Transverse colon (tissue), 4 donors: Measurements from ENCODE around the gene TRA2B. TPM values are rescaled to one million over a fixed set of nuclear protein-coding genes. Genes with fewer than 3 reads are reported as not detected.

Experiments used
- DNase-seq: peaks from one replicate; pipeline ENCODE4 v3.0.0-alpha.2; 2019
- H3K27ac ChIP-seq, 4 donors: fragments of 200-600 bp; sonication (generic); 2 replicates each; pipeline ENCODE4 v1.5.1; 2016 to 2018; ENCODE audit warnings: inconsistent platforms in 4 of 4
- H3K27me3 ChIP-seq: fragments of 200-600 bp; sonication (generic); 2 replicates; pipeline ENCODE4 v1.5.1; 2017; ENCODE audit warnings: inconsistent platforms
- H3K36me3 ChIP-seq, 4 donors: fragments of 200-600 bp; sonication (generic); 2 replicates each; pipeline ENCODE4 v1.5.1; 2017 to 2019; ENCODE audit warnings: inconsistent platforms in 4 of 4
- H3K4me1 ChIP-seq, 4 donors: fragments of 200-600 bp; sonication (generic); 2 replicates each; pipeline ENCODE4 v1.5.1; 2017 to 2020; ENCODE audit warnings: inconsistent platforms in 4 of 4
- H3K4me3 ChIP-seq, 4 donors: fragments of 200-600 bp; sonication (generic); 1 replicate in 1 of 4; 2 replicates in 3 of 4; pipeline versions ENCODE4 v1.5.1 to v1.6.1; 2017 to 2019; ENCODE audit warnings: inconsistent platforms in 4 of 4
- H3K9me3 ChIP-seq, 2 donors: fragments of 200-600 bp; sonication (generic); 2 replicates each; pipeline ENCODE4 v1.5.1; 2017 to 2019; ENCODE audit warnings: inconsistent platforms in 2 of 2
- EP300 ChIP-seq: sonication (generic); formaldehyde crosslinking; IDR thresholded peaks from one replicate; pipeline ENCODE4 v1.6.1; 2017; ENCODE audit warnings: antibody characterized with exemption, low read depth
- POLR2A ChIP-seq: fragments of 450-650 bp; IDR thresholded peaks from one replicate; pipeline ENCODE4 v1.6.1; 2016; ENCODE audit warnings: antibody characterized with exemption, mild to moderate bottlenecking, moderate library complexity
- POLR2AphosphoS5 ChIP-seq, 3 donors: sonication (generic); formaldehyde crosslinking; IDR thresholded peaks; one replicate each; pipeline ENCODE4 v1.6.1; 2016; ENCODE audit warnings: antibody characterized with exemption in 3 of 3
- WGBS, 2 donors: methylation state at CpG; one replicate each; pipeline ENCODE4 v1.1.5; 2018; ENCODE audit warnings: low coverage in 1 of 2; 5-methylcytosine and 5-hydroxymethylcytosine counted together
- in situ Hi-C, 4 donors: fragments of 200-750 bp; cut with MboI; loops; one replicate each; pipeline versions ENCODE4 v1.15.0 to v1.15.1; 2017; ENCODE audit warnings: low sequenced_read_pairs in 3 of 4, low pct_ligation_motif_present in 1 of 4, low pct_unique_long_range_greater_than_20kb in 1 of 4
- intact Hi-C: fragments of 100-400 bp; cut with DNase I; formaldehyde crosslinking; loops from one replicate; pipeline ENCODE4 v1.15.1; 2023; ENCODE audit warnings: low total_unique reads
- total RNA-seq, 4 donors: library from RNA; depleted of rRNA; stranded (reverse); fragments of >200 nt; gene quantifications; one replicate each; pipeline ENCODE4 v1.1.0, GENCODE V29; 2016
- TF ChIP-seq, protein P1 (sequence below), 5 experiments: fragments of 200-600 bp in 3 of 5; fragments of 450-650 bp in 2 of 5; sonication (generic) in 3 of 5; IDR thresholded peaks; 1 replicate in 2 of 5; 2 replicates in 3 of 5; pipeline ENCODE4 v1.5.1; 2016 to 2017; ENCODE audit warnings: antibody characterized with exemption in 5 of 5, inconsistent platforms in 3 of 5, mild to moderate bottlenecking in 2 of 5, moderate library complexity in 1 of 5

TRA2B gene
- total RNA-seq, 4 donors from 2014 or later: 69.1 to 154 (median 92.6) TPM

DNA sequence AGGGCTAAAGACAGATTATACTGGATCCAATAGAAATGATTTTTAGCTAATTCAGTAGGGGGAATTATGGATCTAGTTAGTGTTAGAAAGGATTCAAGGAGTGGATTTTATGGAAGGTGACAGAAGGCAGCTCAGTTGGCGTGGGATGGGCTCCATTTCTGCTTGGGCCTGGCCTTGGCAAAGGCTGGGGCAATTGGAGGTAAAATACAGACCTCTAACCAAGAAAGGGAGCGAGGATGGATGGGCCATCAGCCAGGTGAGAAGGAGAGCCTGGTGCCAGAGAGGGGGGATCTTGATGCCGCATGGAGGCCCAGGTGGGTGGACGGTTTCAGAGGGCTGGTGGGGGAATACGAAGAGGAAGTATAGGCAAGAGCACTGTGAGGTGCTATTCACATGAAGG lies 40.7 kb upstream of the TRA2B start:
- Histone ChIP-seq H3K36me3 (peaks cover 0 to 4% (median 1%) of the 10 kb centered on the region in 4 donors), H3K4me3 (no peak overlapping the region), H3K27me3 (no peaks in the 10 kb centered on the region), H3K4me1 (peaks cover 0 to 1% (median 0%) of the 10 kb centered on the region in 4 donors), H3K27ac (no peak overlapping the region), H3K9me3 (no peaks in the 10 kb centered on the region)
- 75 to 76% methylated on average over 4 to 5 of the region's 5 CpGs for WGBS, 2 donors
- in situ Hi-C loops: loop anchor here in 3 of 4 donors (10.0 to 25.0 kb wide), 5 partner anchors 259 to 834 kb away; partner anchors contain the start of genes CRYGS (in 1 of the 3) and RFC4 (in 1 of the 3)
- TF ChIP-seq, protein P1, sequence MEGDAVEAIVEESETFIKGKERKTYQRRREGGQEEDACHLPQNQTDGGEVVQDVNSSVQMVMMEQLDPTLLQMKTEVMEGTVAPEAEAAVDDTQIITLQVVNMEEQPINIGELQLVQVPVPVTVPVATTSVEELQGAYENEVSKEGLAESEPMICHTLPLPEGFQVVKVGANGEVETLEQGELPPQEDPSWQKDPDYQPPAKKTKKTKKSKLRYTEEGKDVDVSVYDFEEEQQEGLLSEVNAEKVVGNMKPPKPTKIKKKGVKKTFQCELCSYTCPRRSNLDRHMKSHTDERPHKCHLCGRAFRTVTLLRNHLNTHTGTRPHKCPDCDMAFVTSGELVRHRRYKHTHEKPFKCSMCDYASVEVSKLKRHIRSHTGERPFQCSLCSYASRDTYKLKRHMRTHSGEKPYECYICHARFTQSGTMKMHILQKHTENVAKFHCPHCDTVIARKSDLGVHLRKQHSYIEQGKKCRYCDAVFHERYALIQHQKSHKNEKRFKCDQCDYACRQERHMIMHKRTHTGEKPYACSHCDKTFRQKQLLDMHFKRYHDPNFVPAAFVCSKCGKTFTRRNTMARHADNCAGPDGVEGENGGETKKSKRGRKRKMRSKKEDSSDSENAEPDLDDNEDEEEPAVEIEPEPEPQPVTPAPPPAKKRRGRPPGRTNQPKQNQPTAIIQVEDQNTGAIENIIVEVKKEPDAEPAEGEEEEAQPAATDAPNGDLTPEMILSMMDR (IDR thresholded peaks at IDR 0.05): no peak
- TF ChIP-seq POLR2A (no peak), EP300 (no peak), POLR2AphosphoS5 (IDR thresholded peaks at IDR 0.05) (no peak)
- no peak for DNase-seq
- intact Hi-C loops: loop anchor here (10.0 kb wide), 1 partner anchor 566 kb away; the partner anchor contains the start of gene CRYGS

DNA sequence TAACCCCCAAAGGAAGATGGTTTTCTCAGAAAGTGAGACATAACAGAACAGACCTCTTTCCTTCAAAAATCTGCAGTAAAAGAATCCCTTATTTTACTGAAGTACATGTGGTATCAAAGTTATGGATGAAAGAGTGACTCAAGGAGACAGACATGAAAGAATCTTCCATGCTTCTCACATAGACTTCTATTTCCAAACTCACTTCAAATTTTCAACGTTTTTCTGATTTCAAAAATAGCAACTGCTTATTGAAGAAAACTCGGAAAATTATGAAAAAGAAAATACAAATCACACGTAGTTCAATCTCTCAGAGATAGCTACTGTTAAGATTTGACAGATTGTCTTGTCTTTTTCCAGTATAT lies 39.8 kb upstream of the TRA2B start:
- TF ChIP-seq, protein P1 (IDR thresholded peaks at IDR 0.05): peak in 1 of 5 experiments; percentile 8
- TF ChIP-seq EP300: no peak
- WGBS, 2 donors: 47 to 48% methylated on average over 3 of the region's 3 CpGs
- Histone ChIP-seq H3K9me3 (no peaks in the 10 kb centered on the region), H3K27ac (no peak overlapping the region), H3K27me3 (no peaks in the 10 kb centered on the region), H3K4me3 (no peak overlapping the region), H3K36me3 (peaks cover 0 to 4% (median 1%) of the 10 kb centered on the region in 4 donors), H3K4me1 (no peaks in the 10 kb centered on the region)
- in situ Hi-C loops (loop anchor here in 3 of 4 donors (10.0 to 25.0 kb wide), 5 partner anchors 260 to 835 kb away; partner anchors contain the start of genes CRYGS (in 1 of the 3) and RFC4 (in 1 of the 3)), intact Hi-C loops (loop anchor here (10.0 kb wide), 1 partner anchor 567 kb away; the partner anchor contains the start of gene CRYGS)
- no peak for DNase-seq

DNA sequence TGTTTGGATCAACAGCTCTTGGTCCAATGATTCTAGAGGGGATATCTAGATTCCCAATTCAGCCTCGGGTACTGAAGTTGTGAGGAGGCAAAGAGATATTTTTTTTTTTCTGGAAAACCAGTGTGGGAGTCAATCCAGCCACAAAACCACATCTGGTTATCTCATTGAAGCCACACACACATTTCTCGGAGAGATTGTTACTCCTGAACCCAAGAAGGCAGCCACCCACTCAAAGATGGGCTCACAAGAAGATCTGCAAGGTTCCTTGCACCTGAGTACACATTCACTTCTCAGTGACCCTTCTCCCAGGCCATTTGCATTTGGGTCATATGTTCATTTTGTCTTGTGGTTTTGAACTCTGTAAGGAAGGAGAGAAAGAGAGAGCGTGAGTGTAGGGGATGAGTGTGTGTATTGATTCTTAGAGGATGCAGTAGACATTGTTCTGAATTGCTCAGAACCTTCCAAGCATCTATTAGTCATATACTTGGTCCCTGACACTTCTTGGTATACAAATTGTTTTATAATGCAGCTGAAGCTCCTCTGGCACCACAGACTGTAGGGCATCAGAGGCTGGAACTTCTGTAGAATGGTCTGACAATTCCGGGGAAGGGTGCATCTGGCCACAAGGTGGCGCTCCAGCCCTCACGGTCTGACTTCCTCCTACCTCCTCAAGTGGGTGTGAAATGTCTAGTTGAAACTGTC lies 39.3 kb upstream of the TRA2B start:
- Histone ChIP-seq H3K4me1 (no peaks in the 10 kb centered on the region), H3K36me3 (peaks cover 0 to 4% (median 1%) of the 10 kb centered on the region in 4 donors), H3K4me3 (no peak overlapping the region), H3K9me3 (no peaks in the 10 kb centered on the region), H3K27ac (no peak overlapping the region), H3K27me3 (no peaks in the 10 kb centered on the region)
- 40 to 68% methylated on average over 3 to 6 of the region's 6 CpGs for WGBS, 2 donors
- in situ Hi-C loops (loop anchor here in 3 of 4 donors (10.0 to 25.0 kb wide), 5 partner anchors 260 to 835 kb away; partner anchors contain the start of genes CRYGS (in 1 of the 3) and RFC4 (in 1 of the 3)), intact Hi-C loops (loop anchor here (10.0 kb wide), 1 partner anchor 568 kb away; the partner anchor contains the start of gene CRYGS)
- no peak for TF ChIP-seq POLR2A
- TF ChIP-seq, protein P1 (IDR thresholded peaks at IDR 0.05): peak; percentile 72 to 85 (median 84)
- peak; percentile 81 for DNase-seq

DNA sequence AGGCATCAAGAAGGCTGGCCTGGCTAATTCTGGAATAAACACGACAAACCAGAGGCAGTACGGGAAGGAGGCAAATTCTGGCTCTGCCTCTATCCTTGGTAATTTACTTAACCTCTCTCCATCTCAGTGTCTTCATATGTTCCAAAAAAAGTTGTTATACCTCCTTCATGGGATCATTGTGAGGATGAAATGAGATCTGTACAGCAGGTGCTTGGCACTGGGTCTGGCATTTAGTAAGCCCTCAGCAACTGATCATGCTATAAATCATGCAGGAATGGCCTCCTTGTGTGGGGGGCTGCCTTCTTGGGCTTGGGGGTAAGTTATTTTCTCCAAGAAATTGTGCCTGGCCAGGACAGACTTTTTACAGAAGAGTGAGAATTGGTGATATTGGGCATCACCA lies 38.3 kb upstream of the TRA2B start:
- intact Hi-C loops (loop anchor here (10.0 kb wide), 1 partner anchor 569 kb away; the partner anchor contains the start of gene CRYGS), in situ Hi-C loops (loop anchor here in 3 of 4 donors (10.0 to 25.0 kb wide), 5 partner anchors 261 to 836 kb away; partner anchors contain the start of genes CRYGS (in 1 of the 3) and RFC4 (in 1 of the 3))
- Histone ChIP-seq H3K4me3 (no peak overlapping the region), H3K27ac (no peak overlapping the region), H3K9me3 (no peaks in the 10 kb centered on the region), H3K27me3 (no peaks in the 10 kb centered on the region), H3K36me3 (peaks cover 0 to 4% (median 1%) of the 10 kb centered on the region in 4 donors), H3K4me1 (no peaks in the 10 kb centered on the region)
- WGBS, 2 donors: 98% methylated on average over 2 of the region's 2 CpGs; no CpG with 5 or more reads in 1 of the 2 donors
- TF ChIP-seq, protein P1 (IDR thresholded peaks at IDR 0.05): no peak
- no peak for TF ChIP-seq POLR2A
- TF ChIP-seq POLR2AphosphoS5 (IDR thresholded peaks at IDR 0.05): no peak
- no peak for TF ChIP-seq EP300
- no peak for DNase-seq
